Measurements from ENCODE around the gene CCDC89.

- TF ChIP-seq CTCF (IDR thresholded peaks at IDR 0.05) (no peak), POLR2A (IDR thresholded peaks at IDR 0.05) (no peak), EP300 (IDR thresholded peaks at IDR 0.05) (no peak), POLR2AphosphoS5 (IDR thresholded peaks at IDR 0.05) (no peak)
Observed at GRCh38 chr11:85656777-85657176, 29.2 kb downstream of the CCDC89 start.

All from stomach (tissue), 4 donors.